ENCODE data around the gene F5. TPM values are rescaled to one million over a fixed set of nuclear protein-coding genes. Genes with fewer than 3 reads are reported as not detected.
A peak's percentile ranks its signal among the peaks of the same experiment; 100 is the strongest.

The F5 gene
- total RNA-seq, 2 donors from 2014 or later = 0.47 to 0.55 TPM

DNA sequence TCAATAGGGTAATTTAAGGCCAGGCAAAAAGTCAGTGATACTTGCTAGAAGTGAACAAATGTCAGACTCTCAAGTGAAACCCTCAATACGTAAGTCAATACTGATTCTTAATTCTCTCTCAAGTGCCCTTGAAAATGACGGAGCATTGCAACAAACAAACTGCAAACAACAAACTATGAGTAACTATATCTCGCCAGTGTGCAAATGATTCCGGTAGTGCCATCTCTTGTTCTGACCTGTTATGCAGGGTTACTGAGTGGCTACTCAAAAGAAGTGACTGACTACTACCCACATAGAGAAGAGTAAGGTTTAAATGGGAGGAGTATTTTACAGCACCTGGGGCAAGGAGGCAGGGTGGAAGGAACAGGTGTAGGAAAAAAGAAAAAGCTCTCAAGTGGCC, 102.2 kb downstream of the F5 start:
- ATAC-seq (no peak), DNase-seq (ENCODE audit: low spot score) (no peak)
- peak overlapping the region; percentile 97 for H3K4me3 Mint-ChIP-seq
- peaks cover 31 to 37% of the 10 kb centered on the region in 2 donors for H3K4me1 Mint-ChIP-seq (ENCODE audit: low read depth in 2 of 2)
- no peaks in the 10 kb centered on the region for H3K9me3 Mint-ChIP-seq
- H3K27me3 Mint-ChIP-seq = peaks cover 0 to 3% of the 10 kb centered on the region in 2 donors
- no peaks in the 10 kb centered on the region for H3K36me3 Mint-ChIP-seq
- no peak overlapping the region for H3K27ac Mint-ChIP-seq

DNA sequence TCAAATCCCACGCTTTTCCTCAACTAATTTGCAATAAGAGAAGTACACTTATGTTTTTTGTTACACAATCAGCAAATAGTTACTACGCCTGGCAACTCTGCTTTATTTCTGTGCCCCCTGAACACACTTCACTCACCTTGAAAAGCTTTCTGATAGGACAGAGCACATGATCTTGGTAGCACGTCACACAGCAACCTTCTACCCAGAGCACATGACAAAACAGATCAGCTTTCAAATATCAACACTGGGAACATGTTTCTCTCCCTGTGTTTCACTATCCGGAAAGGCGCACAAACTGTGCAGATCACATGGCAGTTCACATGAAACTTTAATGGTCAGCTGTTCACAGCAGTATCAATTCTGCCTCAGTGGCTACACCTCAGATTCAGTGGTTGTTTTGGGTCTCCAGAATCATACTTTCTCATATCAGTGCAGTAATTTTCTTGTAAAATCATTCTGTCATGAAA, 102.7 kb downstream of the F5 start:
- H3K27me3 Mint-ChIP-seq = peaks cover 0 to 3% of the 10 kb centered on the region in 2 donors
- H3K27ac Mint-ChIP-seq = no peak overlapping the region
- DNase-seq (ENCODE audit: low spot score) = no peak
- H3K9me3 Mint-ChIP-seq = no peaks in the 10 kb centered on the region
- ATAC-seq = no peak
- H3K4me1 Mint-ChIP-seq (ENCODE audit: low read depth in 2 of 2) = peaks cover 31 to 37% of the 10 kb centered on the region in 2 donors
- H3K36me3 Mint-ChIP-seq = no peaks in the 10 kb centered on the region
- peak overlapping the region; percentile 97 for H3K4me3 Mint-ChIP-seq

DNA sequence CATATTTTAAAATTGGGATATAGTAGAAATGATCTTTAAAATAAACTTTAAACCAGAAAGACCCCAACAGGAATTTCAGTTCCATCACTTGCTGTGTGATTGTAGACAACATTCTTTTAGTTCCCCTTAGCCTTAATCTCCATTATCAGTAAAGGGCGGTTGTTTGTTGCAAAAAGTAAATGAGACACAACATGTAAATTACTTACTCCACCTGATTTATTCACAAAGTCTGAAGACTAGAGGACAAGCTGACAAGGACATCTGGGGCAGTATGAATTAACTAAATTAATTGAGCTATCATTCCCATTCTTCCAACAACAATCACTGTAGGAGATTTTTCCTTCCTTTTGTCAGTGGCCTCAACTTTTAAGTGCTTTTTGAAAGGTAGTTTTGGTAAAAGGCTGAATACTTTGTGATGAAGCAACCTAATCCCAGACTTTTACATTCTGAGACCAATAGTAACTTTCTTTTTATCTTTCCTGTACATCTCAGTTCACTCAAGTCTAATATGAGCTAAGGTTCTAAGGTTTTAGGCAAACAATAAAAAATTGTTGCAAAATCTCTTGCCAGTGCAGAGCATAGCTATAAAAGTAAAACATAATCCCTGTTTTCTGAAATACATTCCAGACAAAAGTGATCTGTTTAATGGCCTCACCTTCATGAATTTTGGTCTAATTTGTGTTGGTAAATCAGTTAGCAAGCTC, 106.8 kb downstream of the F5 start:
- H3K4me3 Mint-ChIP-seq = no peak overlapping the region
- no peak for DNase-seq (ENCODE audit: low spot score)
- H3K36me3 Mint-ChIP-seq = no peaks in the 10 kb centered on the region
- peaks cover 13 to 21% of the 10 kb centered on the region in 2 donors for H3K4me1 Mint-ChIP-seq (ENCODE audit: low read depth in 2 of 2)
- H3K9me3 Mint-ChIP-seq = no peaks in the 10 kb centered on the region
- ATAC-seq = no peak
- no peak overlapping the region for H3K27ac Mint-ChIP-seq
- no peaks in the 10 kb centered on the region for H3K27me3 Mint-ChIP-seq

DNA sequence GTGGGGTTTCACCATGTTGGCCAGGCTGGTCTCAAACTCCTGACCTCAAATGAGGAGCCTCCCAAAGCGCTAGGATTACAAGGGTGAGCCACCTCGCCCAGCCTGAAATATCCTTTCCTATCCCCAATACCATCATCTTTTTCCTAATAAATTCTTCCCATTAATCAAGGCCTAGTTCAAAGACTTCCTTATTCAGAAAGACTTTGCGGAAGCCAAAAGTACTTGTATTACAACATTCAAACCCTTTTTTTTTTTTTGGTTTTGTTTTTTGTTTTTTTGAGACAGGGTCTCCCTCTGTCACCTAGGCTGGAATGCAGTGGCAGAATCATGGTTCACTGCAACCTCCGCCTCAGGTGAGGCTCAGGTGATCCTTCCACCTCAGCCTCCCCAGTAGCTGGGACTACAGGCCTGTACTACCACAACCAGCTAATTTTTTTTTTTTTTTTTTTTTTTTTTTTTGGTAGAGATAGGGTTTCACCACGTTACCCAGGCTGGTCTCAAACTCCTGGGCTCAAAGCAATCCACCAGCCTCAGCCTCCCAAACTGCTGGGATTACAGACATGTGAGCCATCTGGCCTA, 108.1 kb downstream of the F5 start:
- ATAC-seq = no peak
- Mint-ChIP-seq H3K36me3 (no peaks in the 10 kb centered on the region), H3K27ac (no peak overlapping the region), H3K4me1 (ENCODE audit: low read depth in 2 of 2) (peaks cover 0 to 8% of the 10 kb centered on the region in 2 donors), H3K9me3 (no peaks in the 10 kb centered on the region), H3K4me3 (no peak overlapping the region), H3K27me3 (no peaks in the 10 kb centered on the region)
- no peak for DNase-seq (ENCODE audit: low spot score)

DNA sequence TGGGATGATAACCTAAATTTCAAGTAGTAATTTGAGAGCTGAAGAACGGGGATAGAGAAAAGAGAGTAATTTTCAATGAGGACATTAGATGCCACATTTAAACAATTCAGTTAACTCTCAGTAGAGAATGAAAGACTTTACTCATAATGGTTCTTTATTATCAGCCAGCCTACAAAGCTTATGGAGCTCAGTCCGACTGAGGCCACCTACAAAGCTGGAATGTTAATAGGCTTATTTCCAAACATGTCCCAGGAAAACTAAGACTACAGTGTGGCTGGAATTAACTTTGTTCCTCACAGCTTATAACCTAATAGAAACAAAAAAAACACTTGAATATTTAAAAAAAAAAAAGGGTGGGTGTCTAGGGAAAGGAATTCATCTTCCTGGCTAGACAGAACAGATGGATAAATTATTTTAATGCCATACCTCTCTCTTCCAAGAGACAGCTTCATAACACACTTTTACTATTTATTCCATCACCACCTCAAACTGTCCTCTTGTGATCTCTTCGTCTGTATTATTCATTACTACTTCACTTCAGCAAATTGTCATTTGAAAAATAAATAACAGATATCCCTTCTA, 110.4 kb downstream of the F5 start:
- Mint-ChIP-seq H3K4me1 (ENCODE audit: low read depth in 2 of 2) (peaks cover 0 to 5% of the 10 kb centered on the region in 2 donors), H3K4me3 (no peak overlapping the region), H3K36me3 (no peaks in the 10 kb centered on the region), H3K9me3 (no peaks in the 10 kb centered on the region), H3K27me3 (no peaks in the 10 kb centered on the region), H3K27ac (no peak overlapping the region)
- ATAC-seq = no peak
- DNase-seq (ENCODE audit: low spot score) = no peak

DNA sequence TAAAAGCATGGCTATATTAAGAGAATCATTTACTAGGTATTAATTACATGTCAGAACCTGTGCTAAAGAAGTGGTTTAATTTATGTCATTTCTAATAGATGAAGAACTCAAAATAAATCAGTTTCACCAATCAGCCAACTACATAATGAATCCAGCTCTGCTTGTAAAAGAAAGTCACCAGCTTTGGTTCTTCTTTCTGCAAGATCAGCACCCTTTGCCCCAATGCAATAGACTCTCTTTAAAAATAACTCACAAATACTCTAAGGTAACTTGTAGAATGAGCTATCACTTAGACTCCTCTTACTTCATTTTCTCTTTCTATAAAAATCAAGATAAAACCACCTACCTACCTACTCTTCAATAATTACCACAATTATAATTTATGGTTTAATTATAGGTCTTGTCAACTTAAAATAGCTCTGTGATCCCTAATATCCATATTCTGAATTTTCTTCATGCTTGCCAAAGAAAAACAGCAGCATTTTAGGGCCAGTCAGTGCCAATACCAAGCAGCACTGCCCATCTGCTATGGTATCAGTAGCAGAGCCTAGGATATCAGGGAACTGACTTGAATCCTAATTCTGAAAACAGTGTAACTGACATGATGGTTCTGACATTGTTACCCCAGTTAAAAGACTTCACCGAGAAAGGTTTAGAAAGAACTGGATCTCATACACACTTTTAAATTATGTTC, 111.8 kb downstream of the F5 start:
- H3K27ac Mint-ChIP-seq = no peak overlapping the region
- no peaks in the 10 kb centered on the region for H3K36me3 Mint-ChIP-seq
- no peak overlapping the region for H3K4me3 Mint-ChIP-seq

DNA sequence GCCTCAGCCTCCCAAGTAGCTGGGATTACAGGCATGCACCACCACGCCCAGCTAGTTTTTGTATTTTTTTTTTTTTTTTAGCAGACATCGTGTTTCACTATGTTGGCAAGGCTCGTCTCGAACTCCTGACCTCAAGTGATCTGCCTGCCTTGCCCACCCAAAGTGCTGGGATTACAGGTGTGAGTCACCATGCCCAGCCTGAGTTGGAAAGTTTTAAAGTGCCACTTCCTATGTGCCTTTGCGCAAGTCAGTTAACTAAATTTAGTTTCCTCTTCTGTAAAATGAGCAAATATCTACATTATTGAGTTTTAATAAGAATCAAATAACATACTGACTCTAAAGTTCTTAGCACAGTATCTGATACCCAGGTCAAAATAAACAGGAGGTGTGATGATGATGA, 112.9 kb downstream of the F5 start:
- no peak overlapping the region for H3K27ac Mint-ChIP-seq
- DNase-seq (ENCODE audit: low spot score) = no peak

More for the DNA sequence above, 111.8 kb downstream of the F5 start:
- H3K4me1 Mint-ChIP-seq (ENCODE audit: low read depth in 2 of 2) = peaks cover 0 to 3% of the 10 kb centered on the region in 2 donors
- H3K9me3 Mint-ChIP-seq = no peaks in the 10 kb centered on the region
- ATAC-seq = no peak
- no peak for DNase-seq (ENCODE audit: low spot score)
- no peaks in the 10 kb centered on the region for H3K27me3 Mint-ChIP-seq

DNA sequence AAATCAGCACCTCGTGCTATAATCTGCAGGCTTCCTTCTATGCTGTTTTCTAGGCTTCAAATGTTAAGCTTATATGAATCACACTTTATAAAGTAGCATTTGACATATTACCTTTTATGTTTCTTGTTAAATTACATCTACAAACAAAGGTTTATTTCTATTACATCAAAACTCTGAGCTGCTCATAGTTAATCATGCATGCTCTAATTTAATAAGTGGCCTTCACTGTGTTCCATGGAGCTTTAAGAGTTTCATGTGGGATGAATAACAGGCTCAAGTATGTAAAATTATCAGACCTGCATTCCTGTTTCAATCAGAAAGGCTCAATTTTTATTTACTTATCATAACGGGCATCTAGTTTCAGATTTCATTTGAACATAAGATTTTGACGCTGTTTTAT, 113.5 kb downstream of the F5 start:
- Mint-ChIP-seq H3K27ac (no peak overlapping the region), H3K4me1 (ENCODE audit: low read depth in 2 of 2) (peaks cover 0 to 3% of the 10 kb centered on the region in 2 donors), H3K36me3 (no peaks in the 10 kb centered on the region), H3K4me3 (no peak overlapping the region), H3K27me3 (no peaks in the 10 kb centered on the region), H3K9me3 (no peaks in the 10 kb centered on the region)
- DNase-seq (ENCODE audit: low spot score) (no peak), ATAC-seq (no peak)

More for the DNA sequence above, 112.9 kb downstream of the F5 start:
- no peak for ATAC-seq
- Mint-ChIP-seq H3K4me3 (no peak overlapping the region), H3K27me3 (no peaks in the 10 kb centered on the region), H3K36me3 (no peaks in the 10 kb centered on the region), H3K9me3 (no peaks in the 10 kb centered on the region), H3K4me1 (ENCODE audit: low read depth in 2 of 2) (peaks cover 0 to 3% of the 10 kb centered on the region in 2 donors)

DNA sequence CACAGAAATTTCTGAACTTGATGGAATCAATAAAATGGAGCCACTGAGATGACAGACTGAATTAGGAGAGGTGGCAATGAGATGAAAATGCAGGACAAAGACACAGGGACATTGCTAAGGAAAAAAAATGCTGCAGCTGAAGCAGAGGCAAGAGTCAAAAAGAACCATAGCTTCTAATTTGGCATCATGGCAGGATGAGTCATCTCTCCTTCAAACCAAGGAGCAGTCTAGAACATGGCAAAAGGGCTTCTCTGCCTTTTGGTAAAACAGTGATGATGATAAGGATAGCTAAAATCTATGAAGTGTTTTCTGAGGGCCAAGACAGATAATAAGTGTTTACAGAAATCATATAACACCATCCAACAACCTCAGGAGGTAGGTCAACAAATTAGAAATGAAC, 117.3 kb downstream of the F5 start:
- Mint-ChIP-seq H3K27me3 (no peaks in the 10 kb centered on the region), H3K36me3 (no peaks in the 10 kb centered on the region), H3K4me3 (no peak overlapping the region), H3K27ac (no peak overlapping the region), H3K9me3 (no peaks in the 10 kb centered on the region), H3K4me1 (ENCODE audit: low read depth in 2 of 2) (peaks cover 0 to 3% of the 10 kb centered on the region in 2 donors)
- ATAC-seq (no peak), DNase-seq (ENCODE audit: low spot score) (no peak)

DNA sequence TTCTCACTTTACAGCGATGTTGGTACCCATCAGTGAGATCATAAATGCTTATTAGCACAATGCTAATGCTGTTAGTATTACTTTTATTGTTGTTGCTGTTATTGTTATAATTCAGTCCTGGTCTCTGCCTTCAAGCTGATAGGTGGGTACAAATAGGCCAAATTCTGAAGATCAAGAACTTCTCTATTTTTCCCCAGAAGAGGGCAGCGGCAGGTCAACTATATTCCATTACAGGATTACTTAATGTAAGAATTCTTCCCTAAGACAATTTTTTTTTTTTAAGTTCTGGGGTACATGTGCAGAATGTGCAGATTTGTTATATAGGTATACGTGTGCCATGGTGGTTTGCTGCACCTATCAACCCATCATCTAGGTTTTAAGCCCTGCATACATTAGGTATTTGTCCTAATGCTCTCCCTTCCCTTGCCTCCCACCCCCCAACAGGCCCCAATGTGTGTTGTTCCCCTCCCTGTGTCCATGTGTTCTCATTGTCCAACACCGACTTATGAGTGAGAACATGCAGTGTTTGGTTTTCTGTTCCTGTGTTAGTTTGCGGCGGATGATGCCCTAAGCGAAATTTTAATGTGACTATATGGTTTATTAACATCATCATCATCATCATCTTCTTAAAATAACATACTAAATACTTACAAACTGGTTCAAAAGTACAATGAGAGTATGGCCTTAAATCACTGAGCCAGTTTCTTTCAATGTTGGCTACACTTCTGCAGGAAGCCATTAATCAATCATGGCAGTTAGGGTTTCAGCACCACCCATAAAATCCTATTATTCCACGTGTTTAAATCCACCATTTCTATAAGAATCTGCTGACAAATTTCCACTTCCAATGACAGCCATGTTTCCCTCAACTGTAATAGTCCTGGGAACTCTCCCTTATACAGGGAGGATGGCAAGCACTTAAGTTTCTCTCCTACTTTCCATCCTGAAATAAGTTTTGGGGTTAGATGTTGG, 119.7 kb downstream of the F5 start:
- no peak for DNase-seq (ENCODE audit: low spot score)

DNA sequence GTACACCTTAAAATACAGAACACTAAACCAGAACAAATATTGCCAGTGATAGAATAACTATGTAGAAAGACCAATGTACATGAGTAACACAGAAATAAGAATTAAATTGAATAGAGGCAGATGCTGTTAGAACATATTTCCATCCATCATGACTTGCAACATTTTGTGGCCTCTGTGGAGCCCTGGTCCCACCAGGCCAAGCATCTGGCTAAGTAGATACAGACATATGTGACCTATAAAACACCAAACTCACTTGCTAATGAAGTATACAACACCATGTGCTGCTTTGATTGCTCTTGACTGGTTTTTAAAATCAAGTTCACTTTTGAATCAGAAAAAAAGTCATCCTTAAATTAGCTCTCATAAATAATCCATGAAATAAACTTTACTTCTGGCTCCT, 121.0 kb downstream of the F5 start:
- no peak overlapping the region for H3K4me3 Mint-ChIP-seq
- H3K9me3 Mint-ChIP-seq = peaks cover 3% of the 10 kb centered on the region
- DNase-seq (ENCODE audit: low spot score) = no peak
- peaks cover 2 to 7% of the 10 kb centered on the region in 2 donors for H3K27me3 Mint-ChIP-seq
- H3K4me1 Mint-ChIP-seq (ENCODE audit: low read depth in 2 of 2) = peaks cover 8% of the 10 kb centered on the region in 2 donors
- H3K36me3 Mint-ChIP-seq = peaks cover 4% of the 10 kb centered on the region
- H3K27ac Mint-ChIP-seq = no peak overlapping the region
- no peak for ATAC-seq

More for the DNA sequence above, 119.7 kb downstream of the F5 start:
- ATAC-seq = no peak
- H3K4me3 Mint-ChIP-seq = no peak overlapping the region
- peaks cover under 1 to 3% of the 10 kb centered on the region in 2 donors for H3K4me1 Mint-ChIP-seq (ENCODE audit: low read depth in 2 of 2)
- peaks cover 0 to under 1% of the 10 kb centered on the region in 2 donors for H3K27me3 Mint-ChIP-seq
- no peak overlapping the region for H3K27ac Mint-ChIP-seq
- H3K36me3 Mint-ChIP-seq = no peaks in the 10 kb centered on the region
- no peaks in the 10 kb centered on the region for H3K9me3 Mint-ChIP-seq

Data from natural killer cell treated with Interleukin-12 subunit alpha and Interleukin-12 subunit beta and Interleukin-15 and Interleukin-18, amount 100 ng/mL, for 72 hours (primary cell).